Activated naive CD4-positive, alpha-beta T cell treated with anti-CD3 and anti-CD28 coated beads, Interleukin-2, amount 50 U/mL, for 72 hours (primary cell): Measurements from ENCODE around the gene R3HCC1L. TPM values are rescaled to one million over a fixed set of nuclear protein-coding genes. Genes with fewer than 3 reads are reported as not detected.

ENCODE experiments used
- ATAC-seq, 2 donors: fragments of 150-1000 bp; cut with Tn5 transposase; 2 replicates each; pipeline ENCODE4 v1.10.0; 2021; ENCODE audit warnings: mild to moderate bottlenecking in 2 of 2, moderate library complexity in 2 of 2
- DNase-seq, 2 donors: peaks; one replicate each; pipeline ENCODE4 v3.0.0; 2021 to 2022; ENCODE audit warnings: low spot score in 2 of 2
- H3K27ac Mint-ChIP-seq, 2 donors: one replicate each; pipeline ENCODE4 v1.8.0; 2022; ENCODE audit warnings: mild to moderate bottlenecking in 2 of 2, mixed read lengths in 2 of 2
- H3K36me3 Mint-ChIP-seq, 2 donors: one replicate each; pipeline ENCODE4 v1.8.0; 2022; ENCODE audit warnings: mixed read lengths in 2 of 2
- H3K9me3 Mint-ChIP-seq, 2 donors: one replicate each; pipeline ENCODE4 v1.8.0; 2022; ENCODE audit warnings: mixed read lengths in 2 of 2
- total RNA-seq, 2 donors: library from RNA; stranded (reverse); gene quantifications; one replicate each; pipeline ENCODE4 v1.2.3, GENCODE V29; 2022

R3HCC1L gene
- total RNA-seq, 2 donors from 2014 or later, result 15.4 to 16.7 TPM

GRCh38 chr10:98268694-98269431 is 134.4 kb downstream of the R3HCC1L start:
- DNase-seq (no peak), ATAC-seq (peak; percentile 24 to 44)
- H3K9me3 Mint-ChIP-seq, result no peaks in the 10 kb centered on the region
- H3K36me3 Mint-ChIP-seq, result no peaks in the 10 kb centered on the region
- H3K27ac Mint-ChIP-seq, result no peak overlapping the region

GRCh38 chr10:98269435-98269912 is 135.0 kb downstream of the R3HCC1L start:
- no peaks in the 10 kb centered on the region for H3K9me3 Mint-ChIP-seq
- ATAC-seq, result no peak
- H3K27ac Mint-ChIP-seq, result no peak overlapping the region
- no peak for DNase-seq
- no peaks in the 10 kb centered on the region for H3K36me3 Mint-ChIP-seq

GRCh38 chr10:98270073-98270740 is 135.8 kb downstream of the R3HCC1L start:
- ATAC-seq (no peak), DNase-seq (no peak)
- Mint-ChIP-seq H3K9me3 (no peaks in the 10 kb centered on the region), H3K27ac (no peak overlapping the region), H3K36me3 (no peaks in the 10 kb centered on the region)

GRCh38 chr10:98270786-98271185 is 136.3 kb downstream of the R3HCC1L start:
- Mint-ChIP-seq H3K27ac (no peak overlapping the region), H3K36me3 (no peaks in the 10 kb centered on the region), H3K9me3 (no peaks in the 10 kb centered on the region)
- no peak for ATAC-seq
- no peak for DNase-seq

- Mint-ChIP-seq H3K36me3 (no peaks in the 10 kb centered on the region), H3K27ac (no peak overlapping the region), H3K9me3 (no peaks in the 10 kb centered on the region)
- DNase-seq, result no peak
- ATAC-seq, result no peak
Measured at GRCh38 chr10:98272245-98272644, 137.8 kb downstream of the R3HCC1L start.

GRCh38 chr10:98272656-98273055 is 138.2 kb downstream of the R3HCC1L start:
- DNase-seq (no peak), ATAC-seq (no peak)
- Mint-ChIP-seq H3K27ac (no peak overlapping the region), H3K36me3 (no peaks in the 10 kb centered on the region), H3K9me3 (no peaks in the 10 kb centered on the region)

GRCh38 chr10:98273057-98273850 is 138.8 kb downstream of the R3HCC1L start:
- no peak for DNase-seq
- no peak overlapping the region for H3K27ac Mint-ChIP-seq
- no peak for ATAC-seq
- no peaks in the 10 kb centered on the region for H3K36me3 Mint-ChIP-seq
- no peaks in the 10 kb centered on the region for H3K9me3 Mint-ChIP-seq

- Mint-ChIP-seq H3K9me3 (no peaks in the 10 kb centered on the region), H3K36me3 (no peaks in the 10 kb centered on the region), H3K27ac (no peak overlapping the region)
- no peak for ATAC-seq
- no peak for DNase-seq
Measured at GRCh38 chr10:98274562-98274961, 140.1 kb downstream of the R3HCC1L start.

GRCh38 chr10:98276311-98276710 is 141.9 kb downstream of the R3HCC1L start:
- H3K27ac Mint-ChIP-seq, result no peak overlapping the region
- ATAC-seq (no peak), DNase-seq (no peak)
- peaks cover 0 to 4% of the 10 kb centered on the region in 2 donors for H3K9me3 Mint-ChIP-seq
- H3K36me3 Mint-ChIP-seq, result no peaks in the 10 kb centered on the region

GRCh38 chr10:98285416-98285815 is 151.0 kb downstream of the R3HCC1L start:
- DNase-seq, result no peak
- peaks cover 0 to 8% of the 10 kb centered on the region in 2 donors for H3K9me3 Mint-ChIP-seq
- H3K36me3 Mint-ChIP-seq, result no peaks in the 10 kb centered on the region
- H3K27ac Mint-ChIP-seq, result no peak overlapping the region
- no peak for ATAC-seq

- H3K9me3 Mint-ChIP-seq, result peaks cover 0 to 3% of the 10 kb centered on the region in 2 donors
- no peak for DNase-seq
- H3K36me3 Mint-ChIP-seq, result no peaks in the 10 kb centered on the region
- no peak for ATAC-seq
- no peak overlapping the region for H3K27ac Mint-ChIP-seq
Measured at GRCh38 chr10:98286419-98286818, 152.0 kb downstream of the R3HCC1L start.

GRCh38 chr10:98287321-98287720 is 152.9 kb downstream of the R3HCC1L start:
- DNase-seq (no peak), ATAC-seq (no peak)
- Mint-ChIP-seq H3K9me3 (no peaks in the 10 kb centered on the region), H3K36me3 (no peaks in the 10 kb centered on the region), H3K27ac (no peak overlapping the region)

- Mint-ChIP-seq H3K9me3 (no peaks in the 10 kb centered on the region), H3K36me3 (no peaks in the 10 kb centered on the region), H3K27ac (no peak overlapping the region)
- ATAC-seq (no peak), DNase-seq (no peak)
Measured at GRCh38 chr10:98289802-98290209, 155.3 kb downstream of the R3HCC1L start.

- no peak overlapping the region for H3K27ac Mint-ChIP-seq
- no peaks in the 10 kb centered on the region for H3K9me3 Mint-ChIP-seq
- ATAC-seq, result no peak
- H3K36me3 Mint-ChIP-seq, result no peaks in the 10 kb centered on the region
- no peak for DNase-seq
Measured at GRCh38 chr10:98292971-98293370, 158.5 kb downstream of the R3HCC1L start.

- H3K27ac Mint-ChIP-seq, result no peak overlapping the region
Measured at GRCh38 chr10:98293550-98294269, 159.3 kb downstream of the R3HCC1L start.

GRCh38 chr10:98294270-98294627 is 159.8 kb downstream of the R3HCC1L start:
- DNase-seq (no peak), ATAC-seq (no peak)
- no peaks in the 10 kb centered on the region for H3K9me3 Mint-ChIP-seq
- H3K36me3 Mint-ChIP-seq, result no peaks in the 10 kb centered on the region
- no peak overlapping the region for H3K27ac Mint-ChIP-seq

More at GRCh38 chr10:98293550-98294269, 159.3 kb downstream of the R3HCC1L start:
- no peaks in the 10 kb centered on the region for H3K9me3 Mint-ChIP-seq
- no peaks in the 10 kb centered on the region for H3K36me3 Mint-ChIP-seq
- no peak for ATAC-seq
- no peak for DNase-seq
